ENCODE results near the gene SMIM21. TPM values are rescaled to one million over a fixed set of nuclear protein-coding genes. Genes with fewer than 3 reads are reported as not detected.

Gene SMIM21
- total RNA-seq, 1 donor from 2014 or later = not detected

DNA sequence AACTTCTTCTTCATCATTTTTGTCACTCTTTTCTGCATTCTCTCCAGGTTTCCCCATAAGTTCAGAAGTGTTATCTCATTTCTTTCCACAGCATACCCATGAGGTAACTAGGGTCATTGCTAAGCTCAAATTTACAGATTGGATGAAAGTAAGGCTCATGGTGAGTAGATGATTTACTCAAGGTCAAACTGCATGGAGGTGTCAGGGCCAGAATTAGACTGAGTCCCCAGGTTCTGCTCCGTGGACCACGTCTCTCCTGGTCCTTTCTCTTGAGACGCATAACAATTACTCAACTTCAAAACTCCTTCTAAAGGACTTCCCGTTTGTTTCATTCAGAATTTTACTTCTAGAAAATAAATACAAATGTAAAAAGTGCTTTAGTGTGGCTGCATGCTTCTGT is 43.4 kb downstream of the SMIM21 start:
- TF ChIP-seq, protein P1, sequence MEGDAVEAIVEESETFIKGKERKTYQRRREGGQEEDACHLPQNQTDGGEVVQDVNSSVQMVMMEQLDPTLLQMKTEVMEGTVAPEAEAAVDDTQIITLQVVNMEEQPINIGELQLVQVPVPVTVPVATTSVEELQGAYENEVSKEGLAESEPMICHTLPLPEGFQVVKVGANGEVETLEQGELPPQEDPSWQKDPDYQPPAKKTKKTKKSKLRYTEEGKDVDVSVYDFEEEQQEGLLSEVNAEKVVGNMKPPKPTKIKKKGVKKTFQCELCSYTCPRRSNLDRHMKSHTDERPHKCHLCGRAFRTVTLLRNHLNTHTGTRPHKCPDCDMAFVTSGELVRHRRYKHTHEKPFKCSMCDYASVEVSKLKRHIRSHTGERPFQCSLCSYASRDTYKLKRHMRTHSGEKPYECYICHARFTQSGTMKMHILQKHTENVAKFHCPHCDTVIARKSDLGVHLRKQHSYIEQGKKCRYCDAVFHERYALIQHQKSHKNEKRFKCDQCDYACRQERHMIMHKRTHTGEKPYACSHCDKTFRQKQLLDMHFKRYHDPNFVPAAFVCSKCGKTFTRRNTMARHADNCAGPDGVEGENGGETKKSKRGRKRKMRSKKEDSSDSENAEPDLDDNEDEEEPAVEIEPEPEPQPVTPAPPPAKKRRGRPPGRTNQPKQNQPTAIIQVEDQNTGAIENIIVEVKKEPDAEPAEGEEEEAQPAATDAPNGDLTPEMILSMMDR (IDR thresholded peaks at IDR 0.05) = no peak
- no peaks in the 10 kb centered on the region for H3K36me3 ChIP-seq
- H3K4me1 ChIP-seq = no peaks in the 10 kb centered on the region
- no peak overlapping the region for H3K27ac ChIP-seq
- intact Hi-C loops (cut with DNase I) = no loop called here
- no peaks in the 10 kb centered on the region for H3K27me3 ChIP-seq
- no peaks in the 10 kb centered on the region for H3K9me3 ChIP-seq
- H3K4me3 ChIP-seq = no peak overlapping the region
- DNase-seq (ENCODE audit: low spot score in 2 of 2) = no peak

DNA sequence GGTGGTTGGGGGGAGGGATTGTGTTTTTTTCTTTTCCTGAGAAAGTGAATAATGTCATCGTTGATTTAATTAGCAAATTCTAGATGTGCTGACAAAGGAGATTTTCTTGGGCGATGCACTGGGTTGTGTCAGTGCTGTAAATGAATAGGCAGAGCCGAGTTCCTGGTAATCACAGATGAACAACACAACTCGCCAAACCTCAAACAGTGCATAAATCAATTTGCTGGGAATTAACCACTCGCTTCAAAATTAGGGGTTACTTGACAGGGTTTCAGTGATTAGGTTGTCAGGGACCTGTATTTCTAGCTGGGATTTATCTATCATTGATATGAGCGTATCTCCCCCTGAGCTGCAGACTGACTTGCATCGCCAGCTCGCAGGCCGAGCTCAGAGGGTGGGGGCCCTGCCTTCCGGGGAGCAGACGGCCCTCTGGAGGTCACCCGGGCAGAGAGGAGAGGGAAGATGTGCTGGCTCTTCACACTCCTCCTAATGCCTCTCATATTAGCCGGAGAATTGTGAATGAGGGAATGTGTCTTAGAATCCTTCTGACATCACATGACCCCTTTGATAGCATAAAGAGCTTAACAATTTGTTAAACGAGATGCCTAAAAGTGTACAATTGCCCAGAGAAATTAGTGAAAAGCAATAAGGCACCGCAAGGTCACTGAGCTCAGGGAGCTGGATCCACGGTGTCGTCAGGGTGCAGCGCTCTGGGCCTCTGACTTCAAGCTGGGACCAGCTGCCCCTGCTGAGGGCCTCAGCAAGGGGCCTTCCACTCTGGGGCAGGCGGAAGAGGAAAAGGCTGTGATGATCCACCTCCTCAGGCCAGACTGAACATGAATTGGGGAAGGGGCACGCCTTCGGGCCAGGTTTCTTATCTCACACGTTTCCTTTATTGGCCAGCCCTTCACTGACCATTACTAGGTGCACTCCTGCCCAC is 48.9 kb downstream of the SMIM21 start:
- no peak overlapping the region for H3K27ac ChIP-seq
- intact Hi-C loops (cut with DNase I) = no loop called here
- H3K9me3 ChIP-seq = no peaks in the 10 kb centered on the region
- H3K4me1 ChIP-seq = no peaks in the 10 kb centered on the region
- H3K4me3 ChIP-seq = no peak overlapping the region
- no peaks in the 10 kb centered on the region for H3K27me3 ChIP-seq
- TF ChIP-seq, protein P1 (IDR thresholded peaks at IDR 0.05) = no peak
- H3K36me3 ChIP-seq = no peaks in the 10 kb centered on the region
- DNase-seq (ENCODE audit: low spot score in 2 of 2) = no peak

DNA sequence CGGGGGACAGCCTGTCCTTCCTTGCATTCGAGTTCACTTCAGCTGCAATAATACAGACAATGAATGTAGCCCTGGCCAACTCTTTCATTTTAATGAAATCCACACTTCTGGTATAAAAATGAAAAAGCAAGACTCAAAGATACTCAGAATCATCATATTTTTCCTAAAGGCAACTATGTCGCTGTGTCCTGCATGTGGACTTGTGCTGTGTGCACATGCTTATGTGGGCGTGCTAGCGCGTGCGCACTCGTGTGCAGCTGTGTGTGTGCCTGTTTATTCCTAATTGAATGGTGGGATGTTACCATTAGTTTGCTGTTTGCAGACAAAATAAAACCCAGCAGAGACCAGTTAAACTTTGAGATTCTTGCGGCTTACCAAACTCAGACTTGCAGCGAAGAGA is 49.6 kb downstream of the SMIM21 start:
- H3K27ac ChIP-seq = no peak overlapping the region
- no peaks in the 10 kb centered on the region for H3K36me3 ChIP-seq
- H3K27me3 ChIP-seq = no peaks in the 10 kb centered on the region
- TF ChIP-seq, protein P1 (IDR thresholded peaks at IDR 0.05) = no peak
- no peaks in the 10 kb centered on the region for H3K9me3 ChIP-seq
- H3K4me3 ChIP-seq = no peak overlapping the region
- no peak for DNase-seq (ENCODE audit: low spot score in 2 of 2)
- no peaks in the 10 kb centered on the region for H3K4me1 ChIP-seq
- intact Hi-C loops (cut with DNase I) = no loop called here

DNA sequence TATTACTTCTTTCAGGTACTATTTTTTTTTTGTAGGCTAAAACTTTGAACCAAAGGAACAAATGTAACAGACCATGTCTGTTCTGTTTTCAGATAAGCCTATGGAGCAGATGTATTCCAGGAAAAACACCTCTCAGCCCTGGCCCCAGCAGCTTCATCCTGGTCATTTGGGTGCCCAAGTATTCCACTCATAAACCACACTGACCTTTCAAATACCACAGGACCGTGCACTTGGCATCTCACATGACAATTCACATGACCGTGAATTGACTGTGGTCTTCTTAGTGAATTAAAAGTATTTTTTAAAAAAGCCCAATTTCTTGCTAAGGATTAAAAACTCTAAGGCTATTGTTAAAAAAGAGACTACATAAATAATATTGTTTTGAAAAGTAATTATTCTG is 50.2 kb downstream of the SMIM21 start:
- no peak for DNase-seq (ENCODE audit: low spot score in 2 of 2)
- no peak overlapping the region for H3K27ac ChIP-seq
- no peaks in the 10 kb centered on the region for H3K36me3 ChIP-seq
- no peaks in the 10 kb centered on the region for H3K27me3 ChIP-seq
- H3K4me3 ChIP-seq = no peak overlapping the region
- intact Hi-C loops (cut with DNase I) = no loop called here
- H3K9me3 ChIP-seq = no peaks in the 10 kb centered on the region
- no peaks in the 10 kb centered on the region for H3K4me1 ChIP-seq
- TF ChIP-seq, protein P1 (IDR thresholded peaks at IDR 0.05) = no peak

DNA sequence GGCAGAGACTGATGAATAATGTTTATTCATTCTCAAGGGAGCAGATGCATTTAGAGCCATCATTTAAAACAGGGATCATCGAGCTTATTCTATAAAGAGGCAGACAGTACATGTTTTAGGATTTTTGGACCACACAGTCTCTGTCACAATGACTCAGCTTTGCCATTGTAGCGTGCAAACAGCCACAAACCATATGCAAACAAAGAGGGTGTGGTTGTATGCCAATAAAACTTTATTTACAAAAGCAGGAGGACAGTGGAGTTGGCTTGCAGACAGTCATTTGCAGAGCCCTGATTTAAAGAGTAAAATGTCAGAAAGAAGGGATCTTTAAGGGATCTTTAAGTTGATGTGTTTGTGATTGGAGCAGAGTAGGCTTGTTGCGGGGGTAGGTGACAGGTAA is 51.5 kb downstream of the SMIM21 start:
- Histone ChIP-seq H3K4me1 (no peaks in the 10 kb centered on the region), H3K27me3 (no peaks in the 10 kb centered on the region), H3K27ac (no peak overlapping the region), H3K4me3 (no peak overlapping the region), H3K36me3 (no peaks in the 10 kb centered on the region), H3K9me3 (no peaks in the 10 kb centered on the region)
- TF ChIP-seq, protein P1 (IDR thresholded peaks at IDR 0.05) = no peak
- intact Hi-C loops (cut with DNase I) = no loop called here
- DNase-seq (ENCODE audit: low spot score in 2 of 2) = no peak
